Activated T-helper 1 cell treated with anti-CD3 and anti-CD28 coated beads, Interleukin-12 subunit alpha, Interleukin-12 subunit beta, Interleukin-2, Interleukin-4 antibody, amounts not matched to agents 30 ng/mL and 10 ng/mL and 1 ng/mL, durations not matched to agents 14 hours and 24 hours and 36 hours (primary cell): ENCODE measurements around the gene ICE1. TPM values are rescaled to one million over a fixed set of nuclear protein-coding genes. Genes with fewer than 3 reads are reported as not detected.
"Not testable (repeated sequence)": the region's sequence is repeated elsewhere in the genome, so short reads cannot be mapped to it uniquely, and the experiment has no call there.

ENCODE experiments used
- DNase-seq: peaks from one replicate; pipeline ENCODE4 v3.0.0; 2021; ENCODE audit warnings: low spot score
- H3K27ac Mint-ChIP-seq: one replicate; pipeline ENCODE4 v1.8.0; 2021; ENCODE audit warnings: mild to moderate bottlenecking, mixed read lengths
- H3K27me3 Mint-ChIP-seq: one replicate; pipeline ENCODE4 v1.8.0; 2022; ENCODE audit warnings: mild to moderate bottlenecking, moderate library complexity, mixed read lengths; ENCODE audit not compliant: insufficient read depth
- H3K36me3 Mint-ChIP-seq: one replicate; pipeline ENCODE4 v1.8.0; 2021; ENCODE audit warnings: low read depth, mixed read lengths
- H3K4me1 Mint-ChIP-seq: one replicate; pipeline ENCODE4 v1.8.0; 2021; ENCODE audit warnings: low read depth, mixed read lengths
- H3K4me3 Mint-ChIP-seq: one replicate; pipeline ENCODE4 v1.8.0; 2021; ENCODE audit warnings: mild to moderate bottlenecking, moderate library complexity, mixed read lengths
- H3K9me3 Mint-ChIP-seq: one replicate; pipeline ENCODE4 v1.8.0; 2021; ENCODE audit warnings: mixed read lengths
- intact Hi-C: fragments of 100-400 bp; cut with micrococcal nuclease; formaldehyde crosslinking; loops from one replicate; pipeline ENCODE4 v1.15.1; 2024
- total RNA-seq: library from RNA; stranded (reverse); gene quantifications from 2 replicates; pipeline ENCODE4 v1.2.3, GENCODE V29; 2022

ICE1 gene
- total RNA-seq, 1 donor from 2014 or later = 35.3 TPM

DNA sequence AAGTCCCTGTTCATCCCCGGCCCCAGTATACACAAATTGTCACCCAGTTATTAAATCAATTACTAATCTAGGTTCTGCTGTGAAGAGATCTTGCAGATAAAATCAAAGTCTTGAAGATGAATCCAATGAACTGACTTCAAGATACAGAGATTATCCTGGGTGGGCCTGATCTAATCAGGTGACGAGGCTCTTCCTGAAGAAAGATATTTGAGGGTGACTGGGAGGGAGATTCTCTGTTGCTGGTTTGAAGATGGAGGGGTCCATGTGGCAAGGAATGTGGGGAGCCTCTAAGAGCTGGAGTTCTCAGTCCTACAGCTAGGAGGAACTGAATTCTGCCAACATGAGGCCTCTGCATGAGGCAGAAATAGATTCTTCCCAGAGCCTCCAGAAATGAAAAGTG, 36.1 kb upstream of the ICE1 start:
- Mint-ChIP-seq H3K4me1 (no peaks in the 10 kb centered on the region), H3K9me3 (no peaks in the 10 kb centered on the region), H3K4me3 (no peak overlapping the region), H3K27ac (no peak overlapping the region), H3K27me3 (no peaks in the 10 kb centered on the region), H3K36me3 (no peaks in the 10 kb centered on the region)
- no peak for DNase-seq
- intact Hi-C loops = no loop called here

DNA sequence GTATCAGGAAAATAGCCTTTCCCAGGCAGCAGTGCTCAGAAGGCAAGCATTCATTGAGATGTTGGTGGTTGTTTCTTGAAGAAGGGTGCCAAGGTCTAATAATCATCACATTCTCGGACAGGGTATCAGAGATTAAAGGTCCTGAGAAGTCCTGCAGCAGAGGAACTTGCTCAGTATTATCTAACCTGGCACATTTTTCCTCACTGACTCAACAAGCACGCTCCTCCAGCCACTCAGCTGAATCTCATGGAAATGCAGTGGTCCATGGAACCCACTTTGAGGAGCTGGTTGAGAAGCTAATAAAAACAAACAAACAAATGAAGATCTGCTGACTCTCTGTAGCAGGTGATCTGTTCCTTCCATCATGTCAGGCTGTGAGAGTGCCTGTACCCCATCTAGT, 35.3 kb upstream of the ICE1 start:
- Mint-ChIP-seq H3K27me3 (no peaks in the 10 kb centered on the region), H3K4me1 (no peaks in the 10 kb centered on the region), H3K27ac (no peak overlapping the region), H3K36me3 (no peaks in the 10 kb centered on the region), H3K4me3 (no peak overlapping the region), H3K9me3 (no peaks in the 10 kb centered on the region)
- intact Hi-C loops = no loop called here
- no peak for DNase-seq

DNA sequence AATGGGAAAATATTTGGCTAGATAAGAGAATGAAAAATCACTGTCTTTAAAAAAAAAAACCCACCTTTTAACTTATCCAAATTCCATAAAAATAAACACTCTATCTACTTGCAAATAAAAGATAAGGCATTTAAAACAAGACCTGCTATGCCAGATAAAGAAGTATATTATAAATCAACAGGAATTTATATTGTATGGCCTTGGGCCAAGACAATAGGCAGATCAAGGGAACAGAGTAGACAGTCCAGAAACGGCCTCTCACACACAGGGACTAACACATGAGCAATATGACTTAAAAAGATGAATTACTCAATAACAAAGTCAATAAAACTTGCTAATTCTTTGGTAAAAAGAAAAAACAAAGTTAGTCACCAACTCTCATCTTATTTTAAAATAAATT, 34.7 kb upstream of the ICE1 start:
- no peaks in the 10 kb centered on the region for H3K4me1 Mint-ChIP-seq
- no peak for DNase-seq
- H3K9me3 Mint-ChIP-seq = no peaks in the 10 kb centered on the region

DNA sequence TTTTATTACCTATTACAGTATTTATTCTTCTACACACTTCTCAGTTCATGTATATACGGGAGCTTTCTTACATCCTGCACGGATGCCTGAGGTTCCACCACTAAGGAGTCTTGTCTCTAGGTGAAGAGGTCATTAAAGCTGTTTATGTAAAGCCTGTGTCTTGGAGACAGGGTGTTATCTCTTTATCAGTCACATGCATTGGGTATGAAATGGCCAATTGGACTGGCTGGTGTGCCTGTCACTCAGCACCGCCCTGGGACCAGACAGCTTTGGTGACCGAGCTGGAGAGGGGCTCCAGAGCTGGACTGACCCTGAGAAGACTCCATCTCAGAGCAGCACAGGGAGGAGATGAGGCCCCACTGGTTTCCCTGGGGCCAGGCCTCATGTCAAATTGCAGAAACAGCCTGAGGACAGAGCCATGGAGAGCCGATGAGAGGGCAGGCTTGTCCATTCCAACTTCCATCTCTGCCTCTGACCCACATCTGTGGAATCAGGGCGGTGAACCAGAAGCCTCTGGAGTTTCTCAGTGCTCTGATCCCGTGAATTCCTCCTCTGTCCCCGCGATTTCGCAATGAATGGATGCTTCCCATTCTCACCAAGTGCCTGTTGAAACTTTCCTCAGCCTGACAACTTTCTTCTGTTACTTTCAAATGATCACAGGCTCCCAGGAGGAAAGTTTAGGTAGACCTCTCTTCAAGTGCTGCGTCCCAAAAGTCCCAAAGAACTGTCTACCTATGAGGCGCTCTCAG, 32.2 kb upstream of the ICE1 start:
- intact Hi-C loops = loop anchor here (5.0 kb wide), 1 partner anchor 1122 kb away; no protein-coding TSS in a partner anchor
- H3K27me3 Mint-ChIP-seq, DNase-seq, H3K4me1 Mint-ChIP-seq, H3K27ac Mint-ChIP-seq, H3K9me3 Mint-ChIP-seq, H3K4me3 Mint-ChIP-seq, H3K36me3 Mint-ChIP-seq: not testable (repeated sequence)

More for the DNA sequence above, 34.7 kb upstream of the ICE1 start:
- Mint-ChIP-seq H3K4me3 (no peak overlapping the region), H3K36me3 (no peaks in the 10 kb centered on the region), H3K27me3 (no peaks in the 10 kb centered on the region), H3K27ac (no peak overlapping the region)
- intact Hi-C loops = no loop called here

DNA sequence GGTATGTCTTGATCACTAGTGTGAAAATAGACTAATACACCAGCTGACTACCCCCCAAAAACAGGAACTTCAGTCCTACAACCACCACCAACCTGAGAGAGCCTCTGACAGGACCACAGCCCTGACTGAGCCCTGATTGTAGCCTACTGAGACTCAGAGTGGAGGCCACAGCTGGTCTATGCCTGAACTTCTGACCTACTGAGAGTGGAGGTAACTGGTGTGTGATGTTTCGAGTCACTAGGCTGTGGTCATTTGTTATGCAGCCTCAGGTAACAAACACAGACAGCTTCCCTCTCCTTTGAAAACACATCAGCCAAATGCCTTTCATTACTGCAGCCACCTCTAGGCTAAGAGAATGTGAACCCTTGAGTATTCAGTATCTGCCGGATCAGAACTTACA, 30.0 kb upstream of the ICE1 start:
- not testable (repeated sequence) for DNase-seq, H3K4me1 Mint-ChIP-seq, H3K9me3 Mint-ChIP-seq, H3K27ac Mint-ChIP-seq, H3K4me3 Mint-ChIP-seq, H3K27me3 Mint-ChIP-seq, H3K36me3 Mint-ChIP-seq
- intact Hi-C loops = loop anchor here (5.0 kb wide), 1 partner anchor 1120 kb away; no protein-coding TSS in a partner anchor

DNA sequence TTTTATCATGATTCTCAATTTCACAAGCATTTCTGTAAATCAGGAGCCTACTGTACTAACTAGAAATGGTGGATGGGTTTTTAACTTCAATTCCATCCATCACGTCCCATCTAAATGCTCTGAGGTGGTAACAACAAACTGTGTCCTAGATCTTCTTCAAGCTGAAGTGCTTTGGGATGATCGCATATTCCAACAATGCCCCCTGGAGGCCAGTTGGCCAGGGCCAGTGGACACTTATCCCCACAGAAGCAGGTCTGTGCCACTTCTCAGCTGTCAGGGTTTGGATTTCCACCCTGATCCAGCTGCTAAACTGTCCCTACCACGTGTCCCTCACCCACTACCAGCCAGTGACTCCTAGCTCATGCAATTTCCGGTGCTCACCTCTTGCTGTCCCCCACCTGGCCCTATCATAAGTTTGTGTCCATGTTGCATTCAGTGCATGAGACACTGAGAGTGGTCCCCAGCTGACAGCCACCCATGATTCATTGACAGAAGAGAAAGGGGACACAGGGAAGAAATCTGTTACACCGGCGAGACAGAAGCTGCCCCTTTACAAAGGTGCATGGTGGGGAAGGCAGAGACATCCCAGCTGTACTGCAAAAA, 28.0 kb upstream of the ICE1 start:
- intact Hi-C loops = loop anchor here (5.0 kb wide), 1 partner anchor 1118 kb away; no protein-coding TSS in a partner anchor
- not testable (repeated sequence) for H3K27me3 Mint-ChIP-seq, H3K9me3 Mint-ChIP-seq, H3K4me3 Mint-ChIP-seq, H3K36me3 Mint-ChIP-seq, H3K4me1 Mint-ChIP-seq, DNase-seq, H3K27ac Mint-ChIP-seq

DNA sequence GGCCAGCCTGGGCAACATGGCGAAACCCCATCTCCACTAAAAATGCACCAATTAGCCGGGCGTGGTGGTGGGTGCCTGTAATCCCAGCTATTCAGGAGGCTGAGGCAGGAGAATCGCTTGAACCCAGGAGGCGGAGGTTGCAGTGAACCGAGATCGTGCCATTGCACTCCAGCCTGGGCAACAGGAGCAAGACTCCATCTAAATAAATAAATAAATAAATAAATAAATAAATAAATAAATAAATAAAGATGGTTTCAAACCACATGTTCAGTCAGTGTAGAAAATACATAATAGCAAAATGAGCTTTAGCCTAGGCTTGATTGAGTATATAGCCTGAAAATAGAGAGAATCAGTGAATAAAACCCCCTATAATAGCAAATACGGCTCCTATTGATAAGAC, 27.4 kb upstream of the ICE1 start:
- H3K27me3 Mint-ChIP-seq, H3K27ac Mint-ChIP-seq, intact Hi-C loops, H3K4me1 Mint-ChIP-seq, H3K36me3 Mint-ChIP-seq, H3K9me3 Mint-ChIP-seq, H3K4me3 Mint-ChIP-seq, DNase-seq: not testable (repeated sequence)

DNA sequence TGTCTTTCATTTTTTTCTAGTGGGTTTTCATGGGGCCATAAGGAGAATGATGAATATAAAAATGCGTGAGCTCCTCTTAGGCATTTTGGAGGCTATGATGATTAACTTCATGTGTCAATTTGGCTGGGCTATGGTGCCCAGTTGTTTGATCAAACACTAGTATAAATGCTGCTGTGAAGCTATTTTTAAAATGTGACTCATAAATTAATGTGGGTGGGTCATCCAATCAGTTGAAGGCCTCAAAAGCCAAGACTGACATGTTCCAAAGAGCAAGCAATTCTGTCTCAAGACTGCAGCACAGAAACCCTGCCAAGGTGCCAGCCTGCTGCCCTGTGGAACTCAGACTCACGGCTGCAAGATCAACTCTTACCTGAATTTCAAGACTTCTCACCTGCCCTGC, 24.4 kb upstream of the ICE1 start:
- Mint-ChIP-seq H3K4me3 (no peak overlapping the region), H3K4me1 (no peaks in the 10 kb centered on the region)
- DNase-seq = no peak

DNA sequence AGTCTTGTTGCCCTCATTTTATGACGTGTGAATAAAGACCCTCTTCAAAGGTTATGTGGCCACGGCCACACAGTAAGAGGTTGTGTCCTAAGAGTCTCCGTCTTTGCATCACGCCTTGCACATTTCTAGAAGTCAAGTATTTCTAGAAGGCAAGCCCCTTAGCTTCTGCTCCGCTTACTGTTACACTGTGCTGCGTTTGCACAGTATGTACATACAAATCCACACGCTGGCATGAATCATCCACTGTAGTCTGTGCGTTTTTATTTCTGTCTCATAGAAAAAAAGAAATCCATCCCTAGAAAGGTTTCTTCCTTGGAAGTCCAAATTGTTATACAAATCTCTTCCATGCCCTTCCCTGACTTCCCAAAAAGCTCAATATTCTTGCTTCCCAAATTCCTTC, 21.4 kb upstream of the ICE1 start:
- no peak overlapping the region for H3K27ac Mint-ChIP-seq
- H3K36me3 Mint-ChIP-seq = no peaks in the 10 kb centered on the region
- no peaks in the 10 kb centered on the region for H3K9me3 Mint-ChIP-seq
- intact Hi-C loops = no loop called here
- DNase-seq = no peak
- no peaks in the 10 kb centered on the region for H3K4me1 Mint-ChIP-seq
- H3K27me3 Mint-ChIP-seq = no peaks in the 10 kb centered on the region
- H3K4me3 Mint-ChIP-seq = no peak overlapping the region

More for the DNA sequence above, 24.4 kb upstream of the ICE1 start:
- Mint-ChIP-seq H3K36me3 (no peaks in the 10 kb centered on the region), H3K27ac (no peak overlapping the region), H3K9me3 (no peaks in the 10 kb centered on the region), H3K27me3 (no peaks in the 10 kb centered on the region)
- intact Hi-C loops = no loop called here

DNA sequence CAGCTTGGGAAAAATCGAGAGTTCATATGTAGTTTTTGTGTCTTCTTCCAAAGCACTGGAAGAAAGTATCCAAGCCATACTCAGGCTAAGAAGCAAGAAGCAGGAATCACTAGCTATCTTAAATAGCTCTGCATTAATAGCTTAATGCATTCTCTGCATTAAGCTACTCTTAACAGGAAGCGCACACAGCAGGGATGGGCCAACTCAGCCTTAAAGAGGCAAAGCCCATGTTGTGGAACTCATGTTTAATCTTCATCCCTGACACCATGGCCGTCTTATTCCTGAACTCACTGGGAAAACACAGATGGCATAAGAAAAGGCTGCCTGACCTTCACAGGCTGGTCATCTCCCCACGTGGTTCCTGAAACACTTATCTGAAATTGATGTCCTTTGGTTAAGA, 18.7 kb upstream of the ICE1 start:
- Mint-ChIP-seq H3K9me3 (peaks cover 4% of the 10 kb centered on the region), H3K27me3 (no peaks in the 10 kb centered on the region), H3K36me3 (no peaks in the 10 kb centered on the region), H3K4me1 (no peaks in the 10 kb centered on the region), H3K27ac (no peak overlapping the region), H3K4me3 (no peak overlapping the region)
- intact Hi-C loops = no loop called here
- no peak for DNase-seq

DNA sequence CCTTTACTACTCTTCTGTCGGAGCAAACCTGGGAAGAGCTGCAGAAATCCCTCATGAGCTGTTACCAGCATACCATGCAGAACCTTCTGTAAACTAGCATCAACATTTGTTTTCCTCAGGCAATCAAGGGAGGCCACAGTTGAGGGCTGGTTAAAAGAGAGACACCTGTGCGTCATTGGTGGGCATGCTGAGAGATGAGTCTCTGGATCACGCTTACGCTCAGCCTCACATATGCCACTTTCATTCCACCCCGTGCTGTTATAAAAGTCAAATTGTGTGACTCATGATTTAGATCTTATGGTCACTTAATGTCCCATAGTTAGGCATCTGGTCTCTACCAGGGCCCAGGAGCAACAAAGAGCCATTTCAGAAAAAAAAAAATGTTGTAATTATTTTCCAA, 18.1 kb upstream of the ICE1 start:
- no peak for DNase-seq

DNA sequence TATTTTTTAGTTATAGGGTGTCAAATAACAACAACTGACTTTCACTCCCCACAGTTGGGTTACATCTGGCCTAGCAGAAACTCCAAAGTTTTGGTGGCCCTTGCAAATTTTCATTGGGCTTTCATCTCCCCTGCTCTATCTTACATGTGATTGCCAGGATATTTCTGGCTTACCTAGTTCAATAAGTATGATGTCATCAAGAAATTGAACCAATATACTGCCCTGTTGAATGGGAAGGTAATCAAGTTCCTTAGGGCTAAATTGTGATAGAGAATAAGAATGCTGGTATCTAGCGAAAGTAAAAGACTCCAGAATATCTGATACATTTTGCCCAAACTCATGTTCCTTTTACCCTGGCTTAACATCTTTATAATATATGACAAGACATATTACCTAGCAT, 17.0 kb upstream of the ICE1 start:
- no peak overlapping the region for H3K27ac Mint-ChIP-seq
- H3K27me3 Mint-ChIP-seq = no peaks in the 10 kb centered on the region
- no peaks in the 10 kb centered on the region for H3K4me1 Mint-ChIP-seq
- no peaks in the 10 kb centered on the region for H3K36me3 Mint-ChIP-seq
- H3K9me3 Mint-ChIP-seq = peaks cover 18% of the 10 kb centered on the region
- intact Hi-C loops = no loop called here
- DNase-seq = no peak
- H3K4me3 Mint-ChIP-seq = no peak overlapping the region

More for the DNA sequence above, 18.1 kb upstream of the ICE1 start:
- intact Hi-C loops = no loop called here
- H3K36me3 Mint-ChIP-seq = no peaks in the 10 kb centered on the region
- H3K27me3 Mint-ChIP-seq = no peaks in the 10 kb centered on the region
- H3K4me1 Mint-ChIP-seq = no peaks in the 10 kb centered on the region
- peaks cover 9% of the 10 kb centered on the region for H3K9me3 Mint-ChIP-seq
- no peak overlapping the region for H3K4me3 Mint-ChIP-seq
- no peak overlapping the region for H3K27ac Mint-ChIP-seq

DNA sequence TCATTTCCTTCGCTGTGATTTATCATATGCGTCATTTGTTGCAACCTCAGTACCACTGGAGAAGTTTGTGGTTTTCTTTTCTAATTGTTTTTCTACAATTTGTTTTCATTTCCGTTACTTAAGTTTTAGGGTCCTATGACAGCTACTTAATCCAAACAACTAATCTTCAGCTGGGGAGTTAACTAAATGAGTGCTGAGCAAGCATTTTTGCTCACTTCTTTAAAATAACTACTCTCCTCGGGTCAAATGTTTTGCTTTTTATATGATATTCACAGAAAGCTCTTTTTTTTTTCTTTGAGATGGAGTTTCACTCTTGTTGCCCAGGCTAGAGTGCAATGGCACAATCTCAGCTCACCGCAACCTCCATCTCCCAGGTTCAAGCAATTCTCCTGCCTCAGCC, 14.6 kb upstream of the ICE1 start:
- Mint-ChIP-seq H3K4me3 (no peak overlapping the region), H3K4me1 (no peaks in the 10 kb centered on the region), H3K9me3 (peaks cover 27% of the 10 kb centered on the region), H3K36me3 (no peaks in the 10 kb centered on the region), H3K27ac (no peak overlapping the region), H3K27me3 (no peaks in the 10 kb centered on the region)
- intact Hi-C loops = no loop called here
- DNase-seq = no peak
